NOMO-1 treated with dmso at 0.1 percent for 144 hours (cell line): ENCODE results near the gene ARF5.

Experiments
- DNase-seq: peaks from one replicate; lab custom pipeline; 2025; ENCODE audit not compliant: unreplicated experiment; lab: John Stamatoyannopoulos, UW

ARF5 gene

GRCh38 chr7:127635659-127636285, 47.6 kb downstream of the ARF5 start:
- DNase-seq = no peak

- no peak for DNase-seq
These were observed 50.0 kb downstream of the ARF5 start for GRCh38 chr7:127638197-127638596.
